CD14-positive monocyte (primary cell): ENCODE measurements around the gene SALL3. TPM values are rescaled to one million over a fixed set of nuclear protein-coding genes. Genes with fewer than 3 reads are reported as not detected.

Experiments used
- DNase-seq, 3 donors: peaks; one replicate each; pipeline ENCODE4 v3.0.0-alpha.2; 2011 to 2022
- H2AFZ ChIP-seq: 2 replicates; pipeline ENCODE4 v1.6.0; 2012; ENCODE audit warnings: mild to moderate bottlenecking, low read depth, low read length, inconsistent platforms; ENCODE audit not compliant: insufficient read depth, poor library complexity, severe bottlenecking
- H3K27ac ChIP-seq, 2 donors: 1 replicate in 1 of 2; 2 replicates in 1 of 2; pipeline ENCODE4 v1.5.1; 2012 to 2013; ENCODE audit warnings: low read length in 2 of 2, control low read depth in 1 of 2, inconsistent platforms in 1 of 2, low read depth in 1 of 2, mild to moderate bottlenecking in 1 of 2
- H3K27me3 ChIP-seq, 2 donors: one replicate each; pipeline versions ENCODE4 v1.6.0 to v1.6.1; 2011 to 2013; ENCODE audit warnings: low read length in 2 of 2; ENCODE audit not compliant: control insufficient read depth in 2 of 2, insufficient read depth in 2 of 2
- H3K36me3 ChIP-seq, 2 donors: replicated peaks in 1 of 2; 1 replicate in 1 of 2; 2 replicates in 1 of 2; pipeline versions ENCODE4 v1.5.1 to v1.6.1; 2012 to 2013; ENCODE audit warnings: low read length in 2 of 2, control low read depth in 1 of 2, inconsistent platforms in 1 of 2, mild to moderate bottlenecking in 1 of 2; ENCODE audit not compliant: insufficient read depth in 2 of 2, control insufficient read depth in 1 of 2
- H3K4me1 ChIP-seq, 2 donors: 1 replicate in 1 of 2; 2 replicates in 1 of 2; pipeline versions ENCODE4 v1.5.1 to v1.6.1; 2012 to 2013; ENCODE audit warnings: low read length in 2 of 2, control low read depth in 1 of 2, inconsistent platforms in 1 of 2, mild to moderate bottlenecking in 1 of 2, moderate library complexity in 1 of 2; ENCODE audit not compliant: insufficient read depth in 2 of 2, control insufficient read depth in 1 of 2
- H3K4me2 ChIP-seq: replicated peaks from 2 replicates; pipeline ENCODE3; 2012; ENCODE audit warnings: low read length, moderate library complexity, mild to moderate bottlenecking; ENCODE audit not compliant: poor library complexity, severe bottlenecking; ENCODE audit errors: extremely low read depth
- H3K4me3 ChIP-seq, 3 experiments: fragments of 200-600 bp in 1 of 3; sonication (generic) in 1 of 3; replicated peaks in 1 of 3; 1 replicate in 2 of 3; 2 replicates in 1 of 3; pipeline ENCODE4 v1.5.1; 2011 to 2013; ENCODE audit warnings: low read length in 3 of 3, mild to moderate bottlenecking in 3 of 3, control low read depth in 2 of 3, low read depth in 2 of 3, inconsistent platforms in 1 of 3, moderate library complexity in 1 of 3
- H3K79me2 ChIP-seq: 2 replicates; pipeline ENCODE4 v1.6.0; 2012; ENCODE audit warnings: mild to moderate bottlenecking, control low read depth, inconsistent platforms, low read length, moderate library complexity; ENCODE audit not compliant: insufficient read depth
- H3K9ac ChIP-seq: 2 replicates; pipeline ENCODE4 v1.6.0; 2017; ENCODE audit warnings: low read length, mild to moderate bottlenecking; ENCODE audit not compliant: insufficient read depth, poor library complexity, severe bottlenecking
- H3K9me3 ChIP-seq, 2 donors: replicated peaks in 1 of 2; 1 replicate in 1 of 2; 2 replicates in 1 of 2; pipeline versions ENCODE4 v1.5.1 to v1.6.1; 2012 to 2013; ENCODE audit warnings: low read length in 2 of 2, control low read depth in 1 of 2; ENCODE audit not compliant: control insufficient read depth in 1 of 2, insufficient read depth in 1 of 2
- H4K20me1 ChIP-seq: 2 replicates; pipeline ENCODE4 v1.6.0; 2012; ENCODE audit warnings: mild to moderate bottlenecking, low read length, control low read depth, moderate library complexity; ENCODE audit not compliant: insufficient read depth
- H3K27ac Mint-ChIP-seq, 7 donors: one replicate each; pipeline ENCODE4 v1.8.0; 2020; ENCODE audit warnings: mild to moderate bottlenecking in 7 of 7, mixed read lengths in 7 of 7, moderate library complexity in 6 of 7, inconsistent platforms in 2 of 7
- H3K27me3 Mint-ChIP-seq, 3 donors: one replicate each; pipeline ENCODE4 v1.8.0; 2021 to 2022; ENCODE audit warnings: low read depth in 3 of 3, mild to moderate bottlenecking in 3 of 3, mixed read lengths in 3 of 3, moderate library complexity in 3 of 3, inconsistent platforms in 1 of 3
- H3K36me3 Mint-ChIP-seq, 2 donors: one replicate each; pipeline ENCODE4 v1.8.0; 2020; ENCODE audit warnings: mixed read lengths in 2 of 2, inconsistent platforms in 1 of 2, mild to moderate bottlenecking in 1 of 2
- H3K4me1 Mint-ChIP-seq: one replicate; pipeline ENCODE4 v1.8.0; 2020; ENCODE audit warnings: mild to moderate bottlenecking, mixed read lengths
- H3K4me3 Mint-ChIP-seq, 2 donors: one replicate each; pipeline ENCODE4 v1.8.0; 2020; ENCODE audit warnings: mild to moderate bottlenecking in 2 of 2, mixed read lengths in 2 of 2, moderate library complexity in 1 of 2
- H3K9me3 Mint-ChIP-seq, 7 donors: one replicate each; pipeline ENCODE4 v1.8.0; 2020 to 2022; ENCODE audit warnings: mixed read lengths in 7 of 7, mild to moderate bottlenecking in 6 of 7, moderate library complexity in 6 of 7, inconsistent platforms in 2 of 7
- CTCF ChIP-seq: fragments of 200-600 bp; IDR thresholded peaks from one replicate; pipeline ENCODE4 v1.8.0; 2022; ENCODE audit warnings: antibody characterized with exemption, mild to moderate bottlenecking
- WGBS: methylation state at CpG from one replicate; pipeline ENCODE4 v1.1.5; 2013; ENCODE audit warnings: missing lambda C conversion rate; ENCODE audit not compliant: insufficient coverage; 5-methylcytosine and 5-hydroxymethylcytosine counted together
- intact Hi-C, 2 donors: fragments of 100-400 bp; cut with micrococcal nuclease; formaldehyde crosslinking; loops; one replicate each; pipeline versions ENCODE4 v1.15.0 to v1.15.1; 2023
- polyA plus RNA-seq, 3 donors: library from polyadenylated mRNA; depleted of rRNA in 1 of 3; unstranded in 2 of 3; stranded (reverse) in 1 of 3; fragments of 300-500 nt in 2 of 3; fragments of >200 nt in 1 of 3; fragmentation: Illumina TruSeq in 2 of 3; gene quantifications; 1 replicate in 2 of 3; 2 replicates in 1 of 3; pipeline ENCODE4 v1.2.3, GENCODE V29; 2012 to 2021

SALL3 gene
- polyA plus RNA-seq, 3 donors, result not detected

- no peaks in the 10 kb centered on the region for H3K4me1 ChIP-seq
- Mint-ChIP-seq H3K4me1 (no peaks in the 10 kb centered on the region), H3K27ac (no peak overlapping the region), H3K27me3 (peaks cover 10 to 20% (median 16%) of the 10 kb centered on the region in 3 donors), H3K9me3 (peaks cover 10 to 34% (median 18%) of the 10 kb centered on the region in 7 donors), H3K4me3 (no peak overlapping the region), H3K36me3 (no peaks in the 10 kb centered on the region)
- no peak overlapping the region for H3K4me3 ChIP-seq
- DNase-seq, result no peak
- no peak overlapping the region for H3K27ac ChIP-seq
- no peak overlapping the region for H3K4me2 ChIP-seq
- intact Hi-C loops, result no loop called here
- no peaks in the 10 kb centered on the region for H3K36me3 ChIP-seq
- peaks cover 2 to 16% of the 10 kb centered on the region in 2 donors for H3K27me3 ChIP-seq
- TF ChIP-seq CTCF, result no peak
- no peak overlapping the region for H2AFZ ChIP-seq
- H3K9me3 ChIP-seq, result peaks cover 17 to 29% of the 10 kb centered on the region in 2 donors
- H3K79me2 ChIP-seq, result no peaks in the 10 kb centered on the region
- no peak overlapping the region for H3K9ac ChIP-seq
- no peaks in the 10 kb centered on the region for H4K20me1 ChIP-seq
- WGBS, result 97% methylated on average over 38 of the region's 38 CpGs
These were observed 14.9 kb downstream of the SALL3 start for GRCh38 chr18:78994531-78994930.

GRCh38 chr18:78994977-78995582 is 15.5 kb downstream of the SALL3 start:
- Histone ChIP-seq H3K79me2 (no peaks in the 10 kb centered on the region), H3K27me3 (peaks cover 2 to 11% of the 10 kb centered on the region in 2 donors), H3K4me1 (no peaks in the 10 kb centered on the region), H3K4me3 (no peak overlapping the region), H2AFZ (no peak overlapping the region), H4K20me1 (no peaks in the 10 kb centered on the region), H3K36me3 (no peaks in the 10 kb centered on the region), H3K9ac (no peak overlapping the region), H3K4me2 (no peak overlapping the region), H3K9me3 (peaks cover 17 to 29% of the 10 kb centered on the region in 2 donors), H3K27ac (no peak overlapping the region)
- DNase-seq, result no peak
- H3K27ac Mint-ChIP-seq, result no peak overlapping the region
- intact Hi-C loops, result no loop called here
- H3K9me3 Mint-ChIP-seq, result peaks cover 10 to 34% (median 18%) of the 10 kb centered on the region in 7 donors
- TF ChIP-seq CTCF, result no peak
- peaks cover 11 to 18% (median 12%) of the 10 kb centered on the region in 3 donors for H3K27me3 Mint-ChIP-seq
- 96% methylated on average over 43 of the region's 44 CpGs for WGBS
- no peak overlapping the region for H3K4me3 Mint-ChIP-seq
- no peaks in the 10 kb centered on the region for H3K4me1 Mint-ChIP-seq
- no peaks in the 10 kb centered on the region for H3K36me3 Mint-ChIP-seq
